Adrenal gland (tissue), 12 donors: Measurements from ENCODE around the gene SYNDIG1. TPM values are rescaled to one million over a fixed set of nuclear protein-coding genes. Genes with fewer than 3 reads are reported as not detected.

Experiments
- DNase-seq, 7 donors: peaks; one replicate each; pipeline ENCODE4 v3.0.0-alpha.2; 2019 to 2020
- H3K27ac ChIP-seq, 5 donors: fragments of 200-600 bp; sonication (generic) in 4 of 5; 1 replicate in 3 of 5; 2 replicates in 2 of 5; pipeline versions ENCODE4 v1.5.1 to v1.8.0; 2016 to 2020; ENCODE audit warnings: mild to moderate bottlenecking in 1 of 5
- H3K27me3 ChIP-seq: fragments of 200-600 bp; 2 replicates; pipeline ENCODE4 v1.8.0; 2021
- H3K36me3 ChIP-seq, 2 donors: fragments of 200-600 bp; replicated peaks in 1 of 2; 1 replicate in 1 of 2; 2 replicates in 1 of 2; pipeline versions ENCODE4 v1.5.1 to v1.8.0; 2018 to 2022
- H3K4me1 ChIP-seq, 2 donors: fragments of 200-600 bp; replicated peaks in 1 of 2; 1 replicate in 1 of 2; 2 replicates in 1 of 2; pipeline versions ENCODE4 v1.5.1 to v1.8.0; 2018 to 2021
- H3K4me3 ChIP-seq, 4 donors: fragments of 200-600 bp; sonication (generic) in 3 of 4; one replicate each; pipeline ENCODE4 v1.5.1; 2016 to 2018
- H3K9me3 ChIP-seq, 3 donors: fragments of 200-600 bp; sonication (generic) in 1 of 3; replicated peaks in 1 of 3; 1 replicate in 2 of 3; 2 replicates in 1 of 3; pipeline versions ENCODE4 v1.5.1 to v1.8.0; 2016 to 2021
- CTCF ChIP-seq, 6 experiments: fragments of 450-650 bp in 4 of 6; fragments of 200-600 bp in 2 of 6; sonication (generic) in 1 of 6; IDR thresholded peaks; 1 replicate in 5 of 6; 2 replicates in 1 of 6; pipeline versions ENCODE4 v1.5.1 to v1.8.0; 2016 to 2021; ENCODE audit warnings: antibody characterized with exemption in 6 of 6, mild to moderate bottlenecking in 2 of 6, moderate library complexity in 1 of 6
- POLR2A ChIP-seq, 2 donors: fragments of 450-650 bp; IDR thresholded peaks; one replicate each; pipeline ENCODE4 v1.6.1; 2017; ENCODE audit warnings: antibody characterized with exemption in 2 of 2, mild to moderate bottlenecking in 2 of 2, moderate library complexity in 1 of 2
- WGBS, 4 donors: extraction: QIAGEN DNeasy Blood & Tissue Kit in 2 of 4; methylation state at CpG; one replicate each; pipeline versions ENCODE4 v1.1.5 to v1.1.7; 2013 to 2017; 5-methylcytosine and 5-hydroxymethylcytosine counted together
- intact Hi-C, 2 donors: fragments of 100-400 bp; cut with DNase I; formaldehyde crosslinking; loops; one replicate each; pipeline versions ENCODE4 v1.14.1 to v1.15.0; 2022 to 2023
- polyA plus RNA-seq, 3 donors: library from polyadenylated mRNA; stranded (reverse); fragments of 200-250 nt in 2 of 3; fragments of 350-450 nt in 1 of 3; fragmentation: Illumina TruSeq in 1 of 3; extraction: RNeasy Lipid Tissue Mini Kit (QIAGEN cat#74804) in 1 of 3; gene quantifications; one replicate each; pipeline ENCODE4 v1.2.3, GENCODE V29; 2013 to 2014
- total RNA-seq, 9 donors: library from RNA; depleted of rRNA in 4 of 9; stranded (reverse); fragments of >200 nt in 4 of 9; fragments of 120-200 nt in 1 of 9; fragmentation: NEBNext Ultra II Directional in 1 of 9; extraction: Animal tissue kit (Norgen Biotek cat#: 25700) in 1 of 9; gene quantifications; one replicate each; pipeline versions ENCODE4 v1.1.0 to v1.2.4, GENCODE V29; 2013 to 2023
- donor health status: healthy with polysubstance abuse.
- donor health status: Bipolar disorder and iron deficiency.
- donor health status: DM: yes; HTN: yes; CAD: no.
- donor health status: DM: no; HTN: no; CAD: no.
- donor health status: DM: no; HTN: no; CAD: no.
- donor health status: DM: yes; HTN: yes; CAD: no.

Gene SYNDIG1
- total and polyA plus RNA-seq, 12 donors, result 0.26 to 3.6 (median 0.76) TPM

GRCh38 chr20:24484081-24484450 lies 14.6 kb downstream of the SYNDIG1 start:
- TF ChIP-seq POLR2A (IDR thresholded peaks at IDR 0.05), result no peak
- no peak for TF ChIP-seq CTCF (IDR thresholded peaks at IDR 0.05)
- no peak overlapping the region for H3K4me3 ChIP-seq
- H3K27ac ChIP-seq, result no peak overlapping the region
- 71 to 78% (median 76%) methylated on average over 8 of the region's 8 CpGs for WGBS, 4 donors
- no peaks in the 10 kb centered on the region for H3K4me1 ChIP-seq
- no peaks in the 10 kb centered on the region for H3K27me3 ChIP-seq
- intact Hi-C loops, result no loop called here
- DNase-seq, result no peak
- no peaks in the 10 kb centered on the region for H3K36me3 ChIP-seq
- no peaks in the 10 kb centered on the region for H3K9me3 ChIP-seq

GRCh38 chr20:24485981-24486380 lies 16.6 kb downstream of the SYNDIG1 start:
- Histone ChIP-seq H3K4me3 (no peak overlapping the region), H3K4me1 (no peaks in the 10 kb centered on the region), H3K36me3 (no peaks in the 10 kb centered on the region), H3K9me3 (no peaks in the 10 kb centered on the region), H3K27me3 (no peaks in the 10 kb centered on the region), H3K27ac (no peak overlapping the region)
- whole genome bisulfite sequencing, 4 donors, result 67 to 83% (median 76%) methylated on average over 1 of the region's 1 CpG
- intact Hi-C loops, result no loop called here
- DNase-seq, result peak in 1 of 7 donors; percentile 25
- TF ChIP-seq CTCF (IDR thresholded peaks at IDR 0.05), result no peak

- intact Hi-C loops, result no loop called here
- peak in 1 of 7 donors; percentile 10 for DNase-seq
Observed at GRCh38 chr20:24487240-24487639, 17.8 kb downstream of the SYNDIG1 start.

GRCh38 chr20:24487648-24488047 lies 18.2 kb downstream of the SYNDIG1 start:
- Histone ChIP-seq H3K4me3 (no peak overlapping the region), H3K27me3 (no peaks in the 10 kb centered on the region), H3K27ac (no peak overlapping the region), H3K4me1 (no peaks in the 10 kb centered on the region), H3K36me3 (no peaks in the 10 kb centered on the region), H3K9me3 (no peaks in the 10 kb centered on the region)
- no peak for TF ChIP-seq CTCF (IDR thresholded peaks at IDR 0.05)
- TF ChIP-seq POLR2A (IDR thresholded peaks at IDR 0.05), result no peak
- peak in 1 of 7 donors; percentile 34 for DNase-seq
- intact Hi-C loops, result no loop called here
- WGBS, 4 donors, result 81 to 91% (median 84%) methylated on average over 4 to 7 of the region's 7 CpGs

More at GRCh38 chr20:24487240-24487639, 17.8 kb downstream of the SYNDIG1 start:
- Histone ChIP-seq H3K4me3 (no peak overlapping the region), H3K27ac (no peak overlapping the region), H3K9me3 (no peaks in the 10 kb centered on the region), H3K27me3 (no peaks in the 10 kb centered on the region), H3K4me1 (no peaks in the 10 kb centered on the region), H3K36me3 (no peaks in the 10 kb centered on the region)
- no peak for TF ChIP-seq CTCF (IDR thresholded peaks at IDR 0.05)
- no peak for TF ChIP-seq POLR2A (IDR thresholded peaks at IDR 0.05)
- WGBS, 4 donors, result 55 to 67% (median 65%) methylated on average over 4 of the region's 4 CpGs
